CD4-positive, alpha-beta T cell treated with Interleukin-12 subunit alpha and Interleukin-12 subunit beta, for 1 hour (primary cell): ENCODE data around the gene SBF2.

Experiments
- DNase-seq: peaks from one replicate; pipeline ENCODE4 v3.0.0-alpha.2; 2020

The SBF2 gene

DNA sequence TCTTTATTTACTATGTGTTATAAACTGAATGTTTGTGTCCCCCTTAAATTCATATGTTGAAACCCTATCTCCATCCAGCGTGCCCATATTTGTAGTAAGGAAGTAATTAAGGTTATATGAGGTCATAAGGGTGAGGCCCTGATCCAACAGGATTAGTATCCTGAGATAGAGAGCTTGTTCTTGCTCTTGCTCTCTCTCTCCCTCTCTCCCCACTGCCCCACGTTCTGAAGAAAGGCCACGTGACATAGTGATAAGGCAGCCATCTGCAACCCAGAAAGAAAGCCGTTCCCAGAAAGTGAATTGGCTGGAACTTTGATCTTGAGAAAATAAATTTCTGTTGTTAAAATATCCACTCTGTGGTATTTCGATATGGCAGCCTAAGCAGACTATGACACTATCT, 417.7 kb downstream of the SBF2 start:
- DNase-seq: no peak

DNA sequence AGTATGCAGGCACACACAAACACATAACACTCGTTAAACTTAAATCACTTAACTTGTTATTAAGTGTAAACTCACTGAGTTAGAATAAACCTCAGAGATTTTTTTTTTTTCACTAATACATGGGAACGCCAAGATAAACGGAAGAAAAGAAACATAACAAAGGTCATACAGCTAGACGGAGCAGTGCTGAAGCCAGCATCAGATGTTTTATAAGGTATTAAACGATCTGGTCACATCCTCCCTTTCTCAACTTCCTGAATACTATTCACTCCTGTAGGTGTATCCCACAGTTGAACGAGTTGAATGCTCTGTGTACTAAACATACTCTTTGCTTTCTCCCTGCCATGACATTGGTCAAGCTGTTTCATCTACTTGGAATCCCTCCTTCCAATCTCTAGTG, 418.2 kb downstream of the SBF2 start:
- no peak for DNase-seq

DNA sequence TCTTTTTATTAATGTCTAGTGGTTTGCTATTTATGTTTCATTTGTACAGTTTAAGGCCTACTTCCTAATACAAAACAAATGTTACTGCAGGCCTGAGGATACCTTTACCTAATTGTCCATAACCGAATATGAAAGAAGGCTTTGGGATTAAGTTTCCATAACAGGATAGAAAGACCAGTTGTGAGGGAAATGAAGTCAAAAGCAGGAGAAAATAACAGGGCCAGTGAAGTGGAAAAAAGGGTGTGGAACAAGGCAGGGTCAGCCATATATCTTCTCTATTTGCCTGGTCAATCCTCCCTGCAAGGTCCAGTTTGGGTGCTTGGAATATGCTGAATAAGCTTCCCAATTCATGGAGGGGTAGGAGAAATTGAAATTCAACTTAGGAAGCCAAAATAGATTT, 418.6 kb downstream of the SBF2 start:
- no peak for DNase-seq

DNA sequence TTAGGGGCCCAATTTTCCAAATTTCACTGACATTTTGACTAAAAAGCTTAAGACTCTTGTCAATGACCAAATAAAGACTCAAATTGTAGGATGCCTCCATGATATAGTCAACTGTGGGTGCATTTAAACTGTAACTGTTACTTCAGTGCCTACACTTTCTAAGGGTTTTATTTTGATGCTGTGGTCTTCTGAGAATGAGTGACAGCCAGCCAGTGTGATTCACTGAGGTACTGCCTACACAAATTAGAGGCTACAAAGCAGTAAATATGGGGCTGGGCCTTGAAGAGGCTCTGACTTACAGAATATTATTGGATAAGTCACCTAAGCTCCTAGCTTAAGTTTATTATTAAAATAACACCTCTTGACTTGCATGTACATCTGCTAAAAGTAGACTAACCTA, 419.6 kb downstream of the SBF2 start:
- DNase-seq: no peak

DNA sequence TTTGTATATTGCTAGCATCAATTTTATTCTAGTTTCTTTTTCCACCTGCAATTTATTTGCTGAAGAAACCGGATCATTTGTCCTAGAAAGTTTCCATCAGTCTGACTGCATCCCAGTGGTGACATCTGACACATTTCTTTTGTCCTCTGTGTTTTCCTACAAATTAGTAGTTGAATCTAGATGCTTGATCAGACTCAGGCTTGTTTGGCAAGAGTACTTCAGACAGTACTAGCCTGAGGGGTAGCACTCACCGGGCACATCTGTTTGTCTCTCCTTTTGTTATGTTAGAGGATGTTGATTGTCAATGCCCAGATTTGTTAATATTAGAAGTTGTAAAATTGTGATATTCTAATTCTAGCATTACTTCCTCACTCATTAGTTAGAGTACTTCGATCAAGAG, 425.4 kb downstream of the SBF2 start:
- no peak for DNase-seq

DNA sequence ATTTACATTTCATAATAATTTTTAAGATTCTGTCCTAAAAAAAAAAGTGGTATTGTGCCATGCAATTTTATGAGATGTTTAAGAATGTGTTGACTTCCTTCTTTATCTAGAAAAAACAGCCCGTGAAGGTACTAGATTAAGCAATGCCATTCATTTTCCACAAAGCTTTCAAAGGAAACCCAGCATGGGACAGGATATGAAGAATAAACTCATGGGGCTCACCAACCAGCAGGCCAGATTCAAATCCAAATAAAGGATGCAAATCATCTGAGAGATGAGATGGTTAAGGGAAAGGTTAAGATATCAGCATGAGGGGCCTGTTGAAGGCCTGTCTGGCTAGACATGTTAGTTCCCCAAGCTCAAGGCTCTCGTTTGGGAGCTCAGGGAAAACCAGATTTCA, 431.0 kb downstream of the SBF2 start:
- DNase-seq: no peak

DNA sequence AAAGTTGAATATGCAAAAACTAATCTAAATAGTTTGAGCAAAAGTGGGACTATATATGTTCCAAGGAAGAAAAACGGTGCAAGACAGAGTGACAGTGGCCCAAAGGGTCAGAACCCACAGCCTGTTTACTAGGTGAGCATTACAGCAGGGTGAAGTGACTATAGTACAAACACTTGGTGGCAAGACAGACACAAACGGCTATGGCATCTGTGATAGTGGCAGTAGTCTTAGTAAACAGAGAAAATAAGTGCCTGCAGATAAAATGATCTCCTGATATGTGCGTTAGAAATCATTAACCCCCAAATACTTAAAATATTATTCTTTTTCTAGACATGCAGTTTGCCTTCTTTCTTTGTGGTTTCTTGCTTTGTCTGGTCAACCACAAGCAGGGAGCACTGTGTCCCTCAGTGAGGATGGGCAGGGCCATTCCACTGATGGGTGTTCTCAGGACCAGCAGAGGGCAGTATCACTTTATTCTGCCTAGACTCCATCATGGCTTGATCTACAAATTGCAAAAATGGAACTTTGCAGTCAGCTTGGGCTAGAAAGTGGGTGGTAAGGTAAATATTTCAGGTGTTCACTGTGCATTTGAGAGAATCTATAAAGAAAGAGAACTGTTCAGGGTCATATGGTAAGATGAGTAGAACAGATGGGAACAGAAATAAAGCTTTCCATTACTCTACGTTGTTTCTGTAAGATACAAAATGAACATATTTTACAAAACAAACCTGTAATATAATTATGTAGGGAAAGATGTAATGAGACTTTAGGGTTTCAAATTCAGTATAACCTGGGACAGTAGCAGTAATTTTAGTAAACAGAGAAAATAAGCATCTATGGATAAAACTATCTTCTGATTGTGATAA, 431.9 kb downstream of the SBF2 start:
- peak; percentile 53 for DNase-seq

DNA sequence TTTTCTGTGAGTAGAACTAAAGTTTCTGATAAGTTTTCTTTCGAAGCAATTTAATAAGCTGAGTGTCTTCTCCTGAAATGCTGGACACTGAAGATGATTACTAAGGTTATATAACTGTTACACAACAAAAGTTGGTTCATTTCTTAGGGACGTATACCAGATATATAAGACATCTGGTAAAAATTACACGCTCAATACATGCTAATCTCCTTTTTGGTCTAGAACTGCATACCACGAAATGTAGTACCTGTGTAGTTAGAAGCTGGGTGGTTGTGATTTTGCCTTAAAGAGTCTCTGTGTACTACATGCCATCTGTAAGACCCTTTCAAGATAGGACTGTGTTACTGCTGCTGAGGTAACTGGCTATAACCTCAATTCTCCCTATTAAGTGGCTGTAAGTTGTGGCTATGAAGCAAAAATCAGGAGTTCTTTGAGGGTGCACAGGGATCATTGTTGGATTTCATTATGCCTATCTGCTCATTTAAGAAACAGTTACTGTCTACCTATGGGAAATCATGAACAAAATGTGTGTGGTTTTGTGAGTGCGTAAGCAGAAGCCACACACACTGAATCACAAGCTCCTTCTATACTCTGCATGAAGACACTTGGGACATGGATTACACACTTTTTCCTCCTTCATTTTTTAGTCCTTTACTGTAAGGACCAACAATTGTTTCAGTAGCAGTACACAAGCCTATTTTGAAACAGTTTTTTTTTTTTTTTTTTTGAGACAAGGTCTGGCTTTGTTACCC, 434.3 kb downstream of the SBF2 start:
- DNase-seq: no peak

DNA sequence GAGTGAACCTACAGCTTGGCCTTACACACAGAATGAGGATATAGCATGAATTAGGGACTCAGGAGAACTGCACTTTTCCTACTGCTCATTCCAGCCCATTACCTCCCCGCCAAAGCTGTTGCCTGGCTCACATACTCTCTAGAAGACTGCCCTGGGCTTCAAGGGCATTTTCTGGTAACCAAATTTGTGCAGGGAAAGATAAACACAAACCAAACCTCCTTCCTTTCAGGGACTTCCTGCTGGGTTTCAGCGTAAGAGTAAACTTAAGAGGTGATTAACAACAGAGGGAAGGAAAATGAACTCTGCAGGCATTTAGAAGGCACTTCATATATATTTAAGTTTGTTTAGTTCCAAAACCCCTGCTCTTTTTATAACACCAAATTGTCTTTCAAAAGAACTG, 435.2 kb downstream of the SBF2 start:
- no peak for DNase-seq

DNA sequence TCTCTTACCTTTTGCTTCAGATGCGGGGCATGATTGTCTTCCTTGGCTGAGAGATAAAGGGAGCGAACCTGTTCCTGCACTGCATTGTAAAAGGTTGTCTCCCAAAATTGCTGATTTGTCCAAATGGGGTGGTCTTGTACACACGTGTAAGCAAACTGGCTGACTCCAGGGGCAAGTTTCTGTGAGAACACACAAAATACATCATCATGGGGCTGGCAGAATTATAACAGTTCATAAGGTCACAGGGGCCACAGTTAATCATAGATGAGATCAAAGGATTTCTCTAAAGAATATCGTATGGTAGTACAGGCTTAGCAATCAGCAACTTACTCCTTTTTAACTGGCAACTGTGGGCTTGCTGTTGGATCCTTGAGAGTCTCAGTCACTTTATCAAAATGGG, 435.8 kb downstream of the SBF2 start:
- no peak for DNase-seq

DNA sequence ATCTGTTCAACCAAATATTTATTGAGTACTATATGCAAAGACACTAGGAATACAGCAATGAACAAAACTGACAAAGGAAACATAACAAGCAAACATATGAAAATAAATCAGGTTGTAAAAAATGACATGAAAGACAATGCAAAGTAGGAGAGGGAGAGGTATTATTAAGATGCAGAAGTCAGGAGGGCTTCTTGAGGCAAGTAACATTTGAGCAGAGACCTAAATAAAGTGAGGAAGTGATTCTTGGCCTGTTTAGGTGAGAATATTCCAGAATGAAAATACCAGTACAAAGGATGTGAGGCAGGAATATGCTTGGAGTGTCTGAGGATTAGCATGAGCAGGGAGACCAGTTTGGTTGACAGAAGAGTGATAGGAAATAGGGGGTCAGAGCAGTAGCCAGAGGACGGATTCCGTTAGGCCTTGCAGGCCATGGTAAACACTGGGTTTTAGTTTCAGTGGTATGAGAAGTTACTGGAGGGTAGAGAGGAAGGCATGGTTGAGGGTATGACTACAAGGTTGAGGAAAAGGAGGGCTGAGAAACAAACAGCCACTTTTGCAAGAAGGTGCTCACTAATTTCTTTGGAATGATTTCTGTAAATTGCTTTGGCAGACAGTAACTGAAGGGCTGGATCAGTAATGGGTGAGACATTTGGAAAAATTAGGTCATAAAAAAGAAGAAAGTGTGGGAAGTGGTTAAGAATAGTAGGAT, 438.3 kb downstream of the SBF2 start:
- no peak for DNase-seq

DNA sequence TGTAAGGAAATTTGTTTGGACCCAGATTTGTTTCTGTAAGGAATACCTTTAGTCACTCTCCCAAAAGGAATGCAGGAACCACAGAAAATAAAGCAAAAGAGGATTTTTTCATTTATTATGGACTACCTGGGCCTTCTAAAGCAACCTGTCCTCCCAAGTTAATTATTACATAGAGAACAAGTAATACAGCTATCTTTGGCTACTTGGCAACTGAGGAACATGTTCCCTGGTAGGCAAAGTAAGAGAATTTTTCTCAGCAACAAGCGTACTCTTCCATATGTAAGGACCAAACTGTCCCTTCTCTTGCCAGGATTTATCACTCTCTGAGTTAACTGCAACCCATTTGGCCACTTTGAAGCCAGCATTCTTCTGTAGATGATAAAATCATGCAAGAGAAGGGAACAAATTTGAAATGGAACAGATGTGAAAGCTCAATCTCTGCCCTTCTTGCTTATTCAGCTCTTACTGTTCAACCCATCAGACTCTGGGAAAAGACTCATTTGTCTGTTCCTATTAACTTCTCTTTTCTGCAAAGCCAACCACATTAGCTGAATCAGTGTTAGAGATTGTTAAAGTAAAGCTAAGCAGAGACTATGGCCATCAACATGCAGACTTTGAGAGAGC, 440.0 kb downstream of the SBF2 start:
- no peak for DNase-seq

DNA sequence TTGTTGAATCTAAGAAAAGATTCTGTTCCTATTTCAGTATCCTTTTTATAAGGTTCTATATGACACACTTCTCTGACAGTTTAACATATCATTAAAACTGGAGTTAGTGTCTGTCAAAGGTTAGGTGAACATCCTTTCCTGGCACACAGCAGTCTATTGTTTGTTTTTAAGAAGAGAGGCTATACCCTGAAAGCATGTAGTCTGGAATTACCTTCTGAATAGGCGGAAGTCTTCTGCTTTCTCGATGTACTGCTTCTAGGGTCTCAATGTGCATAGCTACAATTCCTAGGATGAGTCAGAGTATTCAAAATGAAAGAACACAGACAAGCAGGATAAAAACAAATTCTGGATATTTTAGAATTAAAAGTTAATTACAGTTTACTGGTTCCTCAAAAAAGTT, 441.6 kb downstream of the SBF2 start:
- no peak for DNase-seq

DNA sequence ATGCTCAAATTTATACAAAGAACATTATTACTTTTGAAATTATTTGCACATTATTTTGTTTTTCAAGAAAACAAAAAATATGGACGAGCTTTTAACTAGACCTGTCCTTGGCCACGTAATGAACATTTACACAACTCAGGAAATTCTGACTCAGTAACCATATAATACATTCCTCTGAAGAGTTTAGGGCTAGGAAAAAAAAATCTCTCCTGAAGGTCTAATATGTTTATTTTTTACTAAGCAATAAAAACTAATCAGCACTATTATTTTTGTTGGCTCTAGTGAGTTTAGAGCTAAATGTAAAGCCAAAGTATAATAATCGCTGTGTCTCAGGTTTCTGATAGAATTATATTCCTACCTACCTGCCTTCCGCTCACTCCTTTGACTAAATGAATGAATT, 442.7 kb downstream of the SBF2 start:
- DNase-seq: no peak

DNA sequence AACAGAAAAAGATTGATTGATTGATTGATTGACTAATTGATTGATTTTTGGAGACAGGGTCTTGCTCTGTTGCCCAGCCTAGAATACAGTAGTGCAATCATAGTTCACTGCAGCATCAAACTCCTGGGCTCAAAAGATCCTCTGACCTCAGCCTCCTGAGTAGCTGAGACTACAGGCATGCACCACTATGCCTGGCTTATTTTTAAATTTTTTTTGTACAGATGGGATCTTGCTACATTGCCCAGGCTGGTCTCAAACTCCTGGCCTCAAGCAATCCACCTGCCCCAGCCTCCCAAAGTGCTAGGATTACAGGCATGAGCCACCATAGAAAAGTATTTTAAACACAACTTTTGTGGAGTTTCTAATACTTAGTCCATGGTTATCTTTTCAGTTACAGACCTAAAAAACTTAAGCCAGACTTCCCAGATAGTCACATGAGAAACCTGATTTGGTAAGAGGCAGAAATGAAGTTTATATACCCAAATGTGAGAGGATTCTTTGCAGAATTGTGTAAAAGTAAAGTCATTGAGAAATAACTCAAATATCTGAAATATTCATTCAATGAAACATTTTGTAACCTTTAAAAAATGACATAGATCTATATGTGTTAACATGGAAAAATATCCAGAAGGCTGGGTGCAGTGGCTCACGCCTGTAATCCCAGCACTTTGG, 443.7 kb downstream of the SBF2 start:
- no peak for DNase-seq

DNA sequence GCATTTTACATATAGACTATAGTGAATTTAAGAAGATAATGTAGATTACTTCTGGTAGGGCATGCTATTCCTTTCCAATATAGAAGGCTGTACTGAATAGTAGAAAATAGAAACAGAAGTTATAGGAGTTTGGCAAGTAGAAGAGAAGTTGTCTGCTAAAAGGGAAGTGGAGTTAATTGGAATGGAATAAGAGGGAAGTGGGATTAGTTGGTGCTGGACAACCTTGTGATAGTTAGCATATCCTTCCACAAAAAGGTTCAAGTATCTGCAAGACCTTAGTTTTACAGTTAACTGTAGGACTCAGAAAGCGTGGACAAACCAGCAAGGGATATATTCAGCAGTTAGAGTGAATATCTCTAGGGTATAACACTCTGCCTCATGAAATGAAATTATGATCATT, 444.6 kb downstream of the SBF2 start:
- no peak for DNase-seq

DNA sequence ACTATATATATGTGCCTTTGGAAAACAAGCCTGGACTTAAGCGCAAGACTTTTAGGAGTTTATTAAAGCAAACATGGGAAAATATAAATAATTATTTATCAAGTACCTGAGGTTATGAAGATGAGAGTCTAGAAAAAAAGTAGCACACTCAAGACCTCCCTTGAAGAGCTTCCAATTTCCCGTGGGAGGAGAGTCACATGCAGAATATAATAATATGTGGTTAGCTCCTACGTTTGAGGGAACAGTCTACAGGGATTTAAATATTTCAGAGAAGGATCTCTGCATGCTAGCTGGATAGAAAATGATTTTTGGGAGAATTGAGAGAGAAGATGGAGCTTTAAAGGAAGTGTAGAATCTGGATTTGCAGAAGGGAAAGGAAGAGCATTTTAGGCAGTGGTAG, 446.4 kb downstream of the SBF2 start:
- no peak for DNase-seq

DNA sequence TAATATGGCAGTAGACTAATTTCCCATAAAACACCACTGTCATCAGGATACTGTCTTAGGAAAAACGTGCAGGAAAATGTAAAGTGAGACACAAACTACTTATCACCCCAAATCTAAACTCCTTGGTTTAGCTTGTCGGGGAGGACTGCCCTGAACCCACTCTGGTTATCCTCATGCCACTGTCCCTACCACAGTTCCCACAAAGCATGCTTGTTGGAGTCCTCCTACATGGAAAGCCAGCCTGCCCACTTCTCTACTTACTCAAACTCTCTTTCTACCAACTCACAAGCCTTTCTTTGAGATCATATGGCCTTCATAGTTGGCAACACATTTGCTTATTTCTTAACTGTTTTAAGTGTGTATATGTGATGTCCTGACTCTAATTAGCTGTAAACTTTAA, 451.1 kb downstream of the SBF2 start:
- no peak for DNase-seq

DNA sequence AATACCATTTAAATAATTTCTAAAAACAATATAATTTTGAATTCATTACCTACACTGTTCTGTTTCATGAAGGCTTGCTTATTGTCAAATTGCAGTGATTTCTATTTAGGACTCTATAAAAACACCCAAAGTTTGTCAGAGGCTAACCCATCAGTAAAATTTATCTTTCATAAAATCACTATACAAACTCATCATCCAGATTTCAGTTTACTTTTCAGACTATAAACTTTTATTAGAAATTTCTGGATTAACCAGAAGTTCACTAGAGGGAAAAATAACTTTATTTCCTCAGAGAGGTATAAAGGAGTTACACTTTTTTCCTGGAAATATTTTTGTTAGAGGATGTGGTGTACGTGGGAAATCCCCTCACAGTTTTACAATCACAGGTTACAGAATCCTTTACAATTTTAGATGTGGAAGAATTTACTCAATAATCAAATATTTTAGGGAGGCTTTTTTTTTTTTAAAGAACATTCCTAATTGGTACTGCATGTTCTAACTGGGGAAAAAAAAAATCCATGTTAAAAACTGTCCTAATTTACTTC, 453.5 kb downstream of the SBF2 start:
- DNase-seq: peak; percentile 15

DNA sequence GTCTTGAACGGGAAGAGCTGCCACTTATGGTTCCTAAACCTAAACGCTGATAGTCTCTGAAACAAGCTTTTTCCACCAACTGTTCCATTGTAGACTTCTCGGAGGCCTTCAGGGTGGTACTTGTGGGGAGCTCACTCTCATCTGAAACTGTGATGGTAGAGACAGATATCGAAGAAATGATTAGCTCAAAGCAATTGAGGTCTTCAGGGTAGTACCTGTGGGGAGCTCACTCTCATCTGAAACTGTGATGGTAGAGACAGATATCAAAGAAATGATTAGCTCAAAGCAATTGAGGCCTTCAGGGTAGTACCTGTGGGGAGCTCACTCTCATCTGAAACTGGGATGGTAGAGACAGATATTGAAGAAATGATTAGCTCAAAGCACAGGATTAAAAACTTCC, 454.5 kb downstream of the SBF2 start:
- no peak for DNase-seq

DNA sequence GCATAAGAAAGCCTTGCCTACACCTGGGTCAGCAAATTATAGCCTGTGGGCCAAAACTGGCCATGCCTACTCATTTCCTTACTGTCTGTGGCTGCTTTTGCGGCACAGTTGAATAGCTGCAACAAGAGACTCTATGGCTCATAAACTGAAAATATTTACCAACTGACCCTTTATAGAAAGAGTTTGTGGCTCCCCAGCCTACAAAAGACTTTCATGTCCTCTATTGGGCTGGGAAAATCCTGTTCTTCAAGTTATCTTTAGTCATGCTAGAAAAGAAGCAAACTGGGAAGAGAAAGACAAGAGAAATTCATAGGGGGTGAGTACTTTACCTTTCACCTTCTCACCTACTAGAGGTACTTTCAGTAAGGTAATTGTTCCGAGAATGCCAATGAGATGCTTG, 455.1 kb downstream of the SBF2 start:
- no peak for DNase-seq

DNA sequence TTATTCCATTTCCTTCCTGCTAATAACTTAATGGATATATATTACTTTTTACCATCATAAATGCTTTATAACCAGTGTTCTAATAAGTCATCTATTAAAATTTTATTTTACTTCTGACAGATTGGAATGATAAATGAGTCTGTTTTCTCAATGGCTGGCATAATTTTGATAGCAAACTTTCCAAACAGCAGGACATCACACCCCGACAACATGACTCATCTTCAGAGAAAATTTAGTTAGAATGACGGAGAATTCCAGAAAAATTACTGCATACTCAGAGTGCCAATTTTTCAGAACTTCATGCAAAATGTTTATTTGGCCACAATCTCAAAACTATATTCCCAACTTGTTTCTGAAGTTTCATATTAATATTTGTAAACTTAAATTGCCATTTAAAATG, 455.8 kb downstream of the SBF2 start:
- DNase-seq: no peak

DNA sequence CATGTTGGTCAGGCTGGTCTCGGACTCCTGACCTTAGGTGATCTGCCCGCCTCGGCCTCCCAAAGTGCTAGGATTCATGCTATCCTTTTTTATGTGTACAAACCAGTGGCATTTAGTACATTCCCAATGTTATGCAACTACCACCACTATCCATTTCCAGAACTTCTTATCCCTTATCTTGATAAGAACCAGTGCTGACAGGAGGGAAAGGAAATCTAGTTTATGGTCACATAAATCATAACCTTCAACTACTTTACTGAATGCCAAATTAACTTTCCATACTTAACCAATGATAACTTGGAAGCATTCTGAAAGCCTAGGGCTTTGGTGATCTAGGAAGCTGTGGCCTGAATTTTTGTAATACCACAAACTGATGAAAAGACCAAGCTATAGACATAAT, 459.7 kb downstream of the SBF2 start:
- no peak for DNase-seq
